Nephron (organoid): ENCODE measurements around the gene AGAP1.

Experiments used
- H3K27ac Mint-ChIP-seq, 3 experiments: 2 replicates each; pipeline ENCODE4 v1.8.0; 2020; ENCODE audit warnings: mixed read lengths in 3 of 3, mild to moderate bottlenecking in 2 of 3, moderate library complexity in 1 of 3
- H3K27me3 Mint-ChIP-seq: 2 replicates; pipeline ENCODE4 v1.8.0; 2021; ENCODE audit warnings: low read depth, mild to moderate bottlenecking, moderate library complexity, mixed read lengths
- H3K36me3 Mint-ChIP-seq: 2 replicates; pipeline ENCODE4 v1.8.0; 2020; ENCODE audit warnings: low read depth, mixed read lengths
- H3K4me1 Mint-ChIP-seq: 2 replicates; pipeline ENCODE4 v1.8.0; 2020; ENCODE audit warnings: mixed read lengths
- H3K4me3 Mint-ChIP-seq, 3 experiments: 2 replicates each; pipeline ENCODE4 v1.8.0; 2020; ENCODE audit warnings: mild to moderate bottlenecking in 3 of 3, mixed read lengths in 3 of 3, moderate library complexity in 2 of 3
- H3K9me3 Mint-ChIP-seq: 2 replicates; pipeline ENCODE4 v1.8.0; 2020; ENCODE audit warnings: mixed read lengths
- TF ChIP-seq, protein P1 (sequence below), 3 experiments: fragments of 200-600 bp; sonication (generic); IDR thresholded peaks; one replicate each; pipeline ENCODE4 v1.5.0; 2021; ENCODE audit warnings: antibody characterized with exemption in 3 of 3; ENCODE audit not compliant: unreplicated experiment in 3 of 3

AGAP1 gene

DNA sequence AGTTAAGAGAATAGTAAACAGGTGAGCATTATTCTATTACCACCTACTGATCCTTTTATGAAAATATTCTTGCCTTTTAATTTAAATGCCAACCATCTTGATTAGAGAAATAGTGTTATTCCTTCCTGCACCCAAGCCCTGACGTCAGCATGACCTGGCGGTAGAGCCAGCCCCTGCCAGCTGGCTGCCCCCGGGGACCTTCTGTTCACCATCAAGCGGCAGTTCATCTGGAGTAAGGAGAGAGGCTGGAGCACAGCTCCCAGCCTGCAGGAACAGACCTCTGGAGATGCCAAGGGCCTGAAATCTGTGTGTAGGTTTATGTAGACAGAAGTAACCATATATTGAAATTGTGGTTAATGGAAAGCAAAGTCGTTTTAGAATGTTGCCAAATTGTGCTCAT lies 502.6 kb downstream of the AGAP1 start:
- Mint-ChIP-seq H3K27me3 (no peaks in the 10 kb centered on the region), H3K4me1 (no peaks in the 10 kb centered on the region), H3K36me3 (no peaks in the 10 kb centered on the region), H3K9me3 (no peaks in the 10 kb centered on the region), H3K27ac (no peak overlapping the region), H3K4me3 (no peak overlapping the region)
- TF ChIP-seq, protein P1, sequence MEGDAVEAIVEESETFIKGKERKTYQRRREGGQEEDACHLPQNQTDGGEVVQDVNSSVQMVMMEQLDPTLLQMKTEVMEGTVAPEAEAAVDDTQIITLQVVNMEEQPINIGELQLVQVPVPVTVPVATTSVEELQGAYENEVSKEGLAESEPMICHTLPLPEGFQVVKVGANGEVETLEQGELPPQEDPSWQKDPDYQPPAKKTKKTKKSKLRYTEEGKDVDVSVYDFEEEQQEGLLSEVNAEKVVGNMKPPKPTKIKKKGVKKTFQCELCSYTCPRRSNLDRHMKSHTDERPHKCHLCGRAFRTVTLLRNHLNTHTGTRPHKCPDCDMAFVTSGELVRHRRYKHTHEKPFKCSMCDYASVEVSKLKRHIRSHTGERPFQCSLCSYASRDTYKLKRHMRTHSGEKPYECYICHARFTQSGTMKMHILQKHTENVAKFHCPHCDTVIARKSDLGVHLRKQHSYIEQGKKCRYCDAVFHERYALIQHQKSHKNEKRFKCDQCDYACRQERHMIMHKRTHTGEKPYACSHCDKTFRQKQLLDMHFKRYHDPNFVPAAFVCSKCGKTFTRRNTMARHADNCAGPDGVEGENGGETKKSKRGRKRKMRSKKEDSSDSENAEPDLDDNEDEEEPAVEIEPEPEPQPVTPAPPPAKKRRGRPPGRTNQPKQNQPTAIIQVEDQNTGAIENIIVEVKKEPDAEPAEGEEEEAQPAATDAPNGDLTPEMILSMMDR (IDR thresholded peaks at IDR 0.05; ENCODE audit: unreplicated experiment in 3 of 3): no peak

DNA sequence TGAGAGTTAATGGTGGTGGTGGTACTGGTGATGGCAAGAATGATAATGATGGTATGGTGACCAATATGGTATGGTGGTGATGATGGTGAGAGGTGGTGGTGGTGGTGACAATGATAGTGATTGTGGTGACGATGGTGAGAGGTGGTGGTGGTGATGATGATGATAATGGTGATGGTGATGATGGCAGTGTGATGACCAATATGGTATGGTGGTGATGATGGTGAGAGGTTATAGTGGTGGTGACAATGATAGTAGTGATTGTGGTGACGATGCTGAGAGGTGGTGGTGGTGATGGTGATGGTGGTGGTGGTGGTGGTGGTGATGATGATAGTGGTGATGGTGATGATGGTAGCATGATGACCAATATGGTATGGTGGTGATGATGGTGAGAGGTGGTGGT lies 505.2 kb downstream of the AGAP1 start:
- H3K4me3 Mint-ChIP-seq: no peak overlapping the region
- H3K4me1 Mint-ChIP-seq: no peaks in the 10 kb centered on the region
- H3K27ac Mint-ChIP-seq: no peak overlapping the region
- H3K27me3 Mint-ChIP-seq: no peaks in the 10 kb centered on the region
- H3K9me3 Mint-ChIP-seq: no peaks in the 10 kb centered on the region
- no peaks in the 10 kb centered on the region for H3K36me3 Mint-ChIP-seq
- TF ChIP-seq, protein P1 (IDR thresholded peaks at IDR 0.05; ENCODE audit: unreplicated experiment in 3 of 3): no peak

DNA sequence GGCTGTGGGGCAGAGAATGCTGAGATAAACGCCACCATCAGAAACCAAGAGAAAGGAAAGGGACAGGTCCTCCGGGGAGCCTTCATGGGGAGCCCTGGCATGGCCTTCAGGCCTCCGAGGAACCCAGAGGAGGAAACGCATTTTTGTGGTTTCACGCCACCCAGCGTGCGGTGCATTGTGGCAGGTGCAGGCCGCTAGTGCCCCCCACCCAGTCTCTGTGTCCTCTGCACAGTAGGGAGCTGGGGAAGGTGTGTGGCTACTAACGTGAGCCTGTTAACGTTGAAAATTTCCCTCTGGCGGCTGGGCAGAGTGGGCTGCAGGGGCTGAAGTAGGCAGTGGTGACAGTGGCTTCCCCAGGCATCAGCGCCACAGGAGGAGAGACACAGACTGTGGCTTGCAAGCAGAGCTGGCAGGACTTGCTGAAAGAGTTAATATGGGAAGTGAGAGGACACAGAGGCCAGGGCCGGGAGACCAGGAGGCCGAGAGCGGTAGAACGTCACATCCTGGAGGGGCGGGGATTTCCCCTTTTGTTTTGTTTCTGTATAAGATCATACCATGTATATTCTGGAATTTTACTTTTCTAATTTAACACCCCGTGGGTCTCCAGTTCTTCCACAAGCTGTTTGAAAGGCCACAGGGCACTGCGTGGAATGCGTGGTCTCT lies 507.5 kb downstream of the AGAP1 start:
- no peak overlapping the region for H3K27ac Mint-ChIP-seq
- H3K27me3 Mint-ChIP-seq: no peaks in the 10 kb centered on the region
- H3K9me3 Mint-ChIP-seq: no peaks in the 10 kb centered on the region
- H3K36me3 Mint-ChIP-seq: peaks cover 9% of the 10 kb centered on the region
- H3K4me1 Mint-ChIP-seq: no peaks in the 10 kb centered on the region
- TF ChIP-seq, protein P1 (IDR thresholded peaks at IDR 0.05; ENCODE audit: unreplicated experiment in 3 of 3): no peak
- no peak overlapping the region for H3K4me3 Mint-ChIP-seq

DNA sequence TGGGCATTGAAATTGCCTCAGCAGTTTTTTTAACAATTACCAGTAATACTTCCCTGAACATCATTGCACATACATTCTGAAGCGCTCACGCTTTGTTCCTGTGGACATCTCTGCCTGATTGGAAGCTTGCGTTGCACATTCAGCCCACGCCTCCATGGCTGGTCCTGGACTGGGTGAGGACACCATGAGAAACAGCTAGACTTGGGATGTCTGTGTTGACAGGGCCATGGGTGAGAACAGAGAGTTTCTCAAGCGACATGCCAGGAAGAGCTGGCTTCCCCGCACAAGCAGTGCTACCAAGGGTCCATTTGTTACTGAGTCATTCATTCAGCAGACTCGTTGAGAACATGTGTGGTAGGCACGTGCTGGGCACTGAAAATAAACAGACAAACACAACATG lies 508.0 kb downstream of the AGAP1 start:
- TF ChIP-seq, protein P1 (IDR thresholded peaks at IDR 0.05; ENCODE audit: unreplicated experiment in 3 of 3): no peak
- no peak overlapping the region for H3K27ac Mint-ChIP-seq
- H3K36me3 Mint-ChIP-seq: peaks cover 14% of the 10 kb centered on the region
- no peak overlapping the region for H3K4me3 Mint-ChIP-seq
- no peaks in the 10 kb centered on the region for H3K4me1 Mint-ChIP-seq
- no peaks in the 10 kb centered on the region for H3K9me3 Mint-ChIP-seq
- no peaks in the 10 kb centered on the region for H3K27me3 Mint-ChIP-seq

DNA sequence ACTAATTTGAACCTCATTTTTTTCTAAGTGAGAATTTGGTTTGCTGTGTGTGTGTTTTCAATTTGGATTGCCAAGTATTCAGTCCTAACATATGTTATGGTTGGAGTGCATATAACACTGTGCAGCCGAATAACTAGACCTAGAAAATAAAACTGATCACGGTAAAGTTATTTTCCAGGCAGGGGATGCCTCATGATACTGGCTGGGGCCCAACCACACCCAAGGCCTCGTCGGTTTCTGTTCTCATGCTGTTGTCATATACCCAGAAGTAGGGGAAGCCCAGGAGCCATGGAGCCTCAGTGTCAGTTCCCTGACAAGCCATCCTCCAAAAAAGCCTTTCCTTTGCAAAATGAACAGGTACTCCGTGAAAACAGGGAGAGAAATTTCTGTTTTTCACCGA lies 514.2 kb downstream of the AGAP1 start:
- Mint-ChIP-seq H3K4me1 (no peaks in the 10 kb centered on the region), H3K4me3 (no peak overlapping the region), H3K27ac (no peak overlapping the region), H3K27me3 (no peaks in the 10 kb centered on the region), H3K9me3 (no peaks in the 10 kb centered on the region), H3K36me3 (peaks cover 22% of the 10 kb centered on the region)
- TF ChIP-seq, protein P1 (IDR thresholded peaks at IDR 0.05; ENCODE audit: unreplicated experiment in 3 of 3): no peak

DNA sequence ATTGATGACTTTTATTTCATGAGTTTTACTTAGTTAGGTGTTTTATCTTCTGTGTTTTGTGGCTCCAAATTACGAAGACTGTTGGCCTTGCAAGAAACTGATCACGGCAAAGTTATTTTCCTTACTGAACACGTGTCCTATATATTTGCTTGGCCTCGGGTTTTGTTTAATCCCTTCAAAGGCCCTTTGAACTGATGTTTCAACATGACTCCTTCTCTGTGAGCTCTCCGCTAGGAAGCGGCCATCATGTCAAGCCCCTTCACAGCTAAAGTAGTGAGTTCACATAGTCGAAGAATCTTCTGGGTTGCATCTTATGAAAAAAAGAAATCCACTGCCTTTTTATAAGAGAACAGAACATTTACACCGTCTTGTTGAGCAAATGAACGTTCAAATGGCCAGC lies 515.0 kb downstream of the AGAP1 start:
- H3K27me3 Mint-ChIP-seq: no peaks in the 10 kb centered on the region
- no peaks in the 10 kb centered on the region for H3K4me1 Mint-ChIP-seq
- H3K9me3 Mint-ChIP-seq: no peaks in the 10 kb centered on the region
- H3K36me3 Mint-ChIP-seq: peaks cover 22% of the 10 kb centered on the region
- H3K27ac Mint-ChIP-seq: no peak overlapping the region
- no peak overlapping the region for H3K4me3 Mint-ChIP-seq
- TF ChIP-seq, protein P1 (IDR thresholded peaks at IDR 0.05; ENCODE audit: unreplicated experiment in 3 of 3): no peak
